HepG2 (cell line): Measurements from ENCODE around the gene SPAAR.

Experiments used
- MXI1 ChIP-seq: IDR thresholded peaks from 3 replicates; pipeline ENCODE4 v1.6.1; 2012; ENCODE audit warnings: low read depth, low read length, inconsistent platforms, borderline replicate concordance
- ZNF563 ChIP-seq: sonication (generic); formaldehyde crosslinking; IDR thresholded peaks from 2 replicates; pipeline ENCODE4 v1.8.0; 2022; ENCODE audit warnings: mild to moderate bottlenecking, moderate library complexity, missing genetic modification reagents

- no peak for TF ChIP-seq ZNF563 (CRISPR knock-in tag)
- no peak for TF ChIP-seq MXI1
Measured at GRCh38 chr9:35928591-35929452, 19.5 kb downstream of the SPAAR start.
